GM23248 (cell line): ENCODE data around the gene DIP2C. TPM values are rescaled to one million over a fixed set of nuclear protein-coding genes. Genes with fewer than 3 reads are reported as not detected.

Experiments
- DNase-seq: peaks from one replicate; pipeline ENCODE4 v3.0.0-alpha.2; 2015
- H2AFZ ChIP-seq: fragments of 200-600 bp; sonication (generic); 2 replicates; pipeline ENCODE4 v1.6.1; 2016; ENCODE audit warnings: antibody characterized with exemption
- H3F3A ChIP-seq: fragments of 200-600 bp; sonication (generic); 2 replicates; pipeline ENCODE4 v1.6.1; 2016; ENCODE audit warnings: mild to moderate bottlenecking, antibody characterized with exemption, mixed run types; ENCODE audit not compliant: insufficient read depth
- H3K27ac ChIP-seq: fragments of 200-600 bp; sonication (generic); 2 replicates; pipeline ENCODE4 v1.5.1; 2016; ENCODE audit warnings: mild to moderate bottlenecking
- H3K27me3 ChIP-seq: fragments of 200-600 bp; sonication (generic); replicated peaks from 2 replicates; pipeline ENCODE4 v1.6.1; 2016; ENCODE audit warnings: mild to moderate bottlenecking; ENCODE audit not compliant: insufficient read depth
- H3K36me3 ChIP-seq: fragments of 200-600 bp; sonication (generic); 2 replicates; pipeline ENCODE4 v1.6.1; 2016; ENCODE audit warnings: low read depth, mild to moderate bottlenecking
- H3K4me1 ChIP-seq: fragments of 200-600 bp; sonication (generic); 2 replicates; pipeline ENCODE4 v1.6.1; 2016; ENCODE audit warnings: mild to moderate bottlenecking; ENCODE audit not compliant: insufficient read depth
- H3K4me2 ChIP-seq: fragments of 200-600 bp; sonication (generic); one replicate; pipeline ENCODE4 v1.6.1; 2016; ENCODE audit warnings: mild to moderate bottlenecking; ENCODE audit not compliant: unreplicated experiment
- H3K4me3 ChIP-seq: fragments of 200-600 bp; sonication (generic); 2 replicates; pipeline ENCODE4 v1.5.1; 2016; ENCODE audit warnings: mild to moderate bottlenecking
- H3K79me2 ChIP-seq: fragments of 200-600 bp; sonication (generic); 2 replicates; pipeline ENCODE4 v1.6.1; 2016; ENCODE audit warnings: mild to moderate bottlenecking; ENCODE audit not compliant: insufficient read depth
- H3K9ac ChIP-seq: fragments of 200-600 bp; sonication (generic); 2 replicates; pipeline ENCODE4 v1.6.1; 2016; ENCODE audit warnings: mild to moderate bottlenecking
- H3K9me2 ChIP-seq: fragments of 200-600 bp; sonication (generic); 2 replicates; pipeline ENCODE4 v1.6.1; 2016; ENCODE audit warnings: mixed run types, mild to moderate bottlenecking, moderate library complexity; ENCODE audit not compliant: insufficient read depth
- H3K9me3 ChIP-seq: fragments of 200-600 bp; sonication (generic); one replicate; pipeline ENCODE4 v1.6.1; 2017; ENCODE audit warnings: low read depth
- H4K20me1 ChIP-seq: fragments of 200-600 bp; sonication (generic); 2 replicates; pipeline ENCODE4 v1.6.0; 2016; ENCODE audit not compliant: insufficient read depth
- EZH2 ChIP-seq: fragments of 200-600 bp; sonication (generic); IDR thresholded peaks from 2 replicates; pipeline ENCODE4 v1.6.1; 2018; ENCODE audit warnings: antibody characterized with exemption, mild to moderate bottlenecking; ENCODE audit not compliant: insufficient read depth, poor library complexity, severe bottlenecking
- EZH2phosphoT487 ChIP-seq: fragments of 200-600 bp; sonication (generic); IDR thresholded peaks from 2 replicates; pipeline ENCODE4 v1.6.1; 2018; ENCODE audit warnings: antibody characterized with exemption, moderate library complexity, mild to moderate bottlenecking, low read depth; ENCODE audit not compliant: insufficient read depth
- WGBS, 2 experiments: methylation state at CpG; one replicate each; pipeline ENCODE4 v1.1.6; 2015 to 2017; ENCODE audit warnings: low lambda C conversion rate in 2 of 2, low coverage in 1 of 2; ENCODE audit errors: missing lambda C conversion rate in 2 of 2; 5-methylcytosine and 5-hydroxymethylcytosine counted together
- in situ Hi-C: fragments of 300-500 bp; cut with MboI; formaldehyde crosslinking; loops from 2 replicates; pipeline ENCODE4 v1.15.0; 2020
- polyA plus RNA-seq: library from polyadenylated mRNA; unstranded; fragments of >200 nt; fragmentation: Nextera tagmentation; extraction: Ambion mirVana; gene quantifications from 2 replicates; pipeline ENCODE4 v1.2.1, GENCODE V29; 2016
- total RNA-seq: library from RNA; depleted of rRNA; stranded (reverse); fragments of >200 nt; shearing (Covaris generic); gene quantifications from 2 replicates; pipeline ENCODE4 v1.2.3, GENCODE V29; 2014

Gene DIP2C
- total and polyA plus RNA-seq, 2 experiments from 2014 or later: 12.0 to 13.1 TPM

GRCh38 chr10:344582-345200, 344.8 kb downstream of the DIP2C start:
- H2AFZ ChIP-seq: no peak overlapping the region
- no peaks in the 10 kb centered on the region for H3K9me2 ChIP-seq
- in situ Hi-C loops: no loop called here
- no peak for DNase-seq
- no peaks in the 10 kb centered on the region for H3F3A ChIP-seq
- no peaks in the 10 kb centered on the region for H3K79me2 ChIP-seq
- no peak overlapping the region for H3K4me2 ChIP-seq
- 94 to 97% methylated on average over 27 of the region's 27 CpGs for WGBS, 2 experiments
- no peaks in the 10 kb centered on the region; the same call in 1 of the 2 replicates for H3K36me3 ChIP-seq
- H3K27ac ChIP-seq: no peak overlapping the region
- H3K27me3 ChIP-seq: no peaks in the 10 kb centered on the region
- TF ChIP-seq EZH2phosphoT487 (no peak), EZH2 (no peak)
- no peaks in the 10 kb centered on the region for H3K9me3 ChIP-seq
- H3K9ac ChIP-seq: no peak overlapping the region
- H4K20me1 ChIP-seq: no peaks in the 10 kb centered on the region
- H3K4me1 ChIP-seq: no peaks in the 10 kb centered on the region
- no peak overlapping the region for H3K4me3 ChIP-seq

- H3K27ac ChIP-seq: no peak overlapping the region
- no peaks in the 10 kb centered on the region for H3K4me1 ChIP-seq
- H2AFZ ChIP-seq: no peak overlapping the region
- no peak for DNase-seq
- H3K9me2 ChIP-seq: no peaks in the 10 kb centered on the region
- no peak overlapping the region for H3K4me3 ChIP-seq
- 90 to 93% methylated on average over 16 of the region's 16 CpGs for WGBS, 2 experiments
- in situ Hi-C loops: no loop called here
- no peak overlapping the region for H3K9ac ChIP-seq
- no peaks in the 10 kb centered on the region for H3K9me3 ChIP-seq
- no peaks in the 10 kb centered on the region for H3F3A ChIP-seq
- no peaks in the 10 kb centered on the region for H3K79me2 ChIP-seq
- no peaks in the 10 kb centered on the region for H4K20me1 ChIP-seq
- TF ChIP-seq EZH2 (no peak), EZH2phosphoT487 (no peak)
- H3K4me2 ChIP-seq: no peak overlapping the region
- H3K36me3 ChIP-seq: no peaks in the 10 kb centered on the region
- no peaks in the 10 kb centered on the region for H3K27me3 ChIP-seq
Observed at GRCh38 chr10:343231-344220, 345.9 kb downstream of the DIP2C start.

GRCh38 chr10:341081-341740, 348.3 kb downstream of the DIP2C start:
- Histone ChIP-seq H4K20me1 (no peaks in the 10 kb centered on the region), H3K9ac (no peak overlapping the region), H3K9me3 (no peaks in the 10 kb centered on the region), H3K9me2 (no peaks in the 10 kb centered on the region), H3K27ac (no peak overlapping the region), H2AFZ (no peak overlapping the region), H3K36me3 (no peaks in the 10 kb centered on the region), H3K79me2 (no peaks in the 10 kb centered on the region), H3F3A (no peaks in the 10 kb centered on the region), H3K27me3 (no peaks in the 10 kb centered on the region), H3K4me2 (no peak overlapping the region), H3K4me3 (no peak overlapping the region), H3K4me1 (no peaks in the 10 kb centered on the region)
- no peak for TF ChIP-seq EZH2
- TF ChIP-seq EZH2phosphoT487: no peak
- WGBS, 2 experiments: 89 to 91% methylated on average over 23 of the region's 23 CpGs
- no peak for DNase-seq
- in situ Hi-C loops: no loop called here

GRCh38 chr10:340646-341045, 348.8 kb downstream of the DIP2C start:
- Histone ChIP-seq H3K4me1 (no peaks in the 10 kb centered on the region), H3K9me2 (no peaks in the 10 kb centered on the region), H3F3A (no peaks in the 10 kb centered on the region), H3K9me3 (no peaks in the 10 kb centered on the region), H3K4me3 (no peak overlapping the region), H3K79me2 (no peaks in the 10 kb centered on the region), H3K27ac (no peak overlapping the region), H4K20me1 (no peaks in the 10 kb centered on the region), H3K36me3 (no peaks in the 10 kb centered on the region), H3K27me3 (no peaks in the 10 kb centered on the region), H3K4me2 (no peak overlapping the region), H3K9ac (no peak overlapping the region), H2AFZ (no peak overlapping the region)
- no peak for DNase-seq
- in situ Hi-C loops: no loop called here
- TF ChIP-seq EZH2phosphoT487 (no peak), EZH2 (no peak)
- WGBS, 2 experiments: 87 to 88% methylated on average over 11 of the region's 11 CpGs
